ENCODE measurements around the gene DAPK2.

DAPK2 gene

DNA sequence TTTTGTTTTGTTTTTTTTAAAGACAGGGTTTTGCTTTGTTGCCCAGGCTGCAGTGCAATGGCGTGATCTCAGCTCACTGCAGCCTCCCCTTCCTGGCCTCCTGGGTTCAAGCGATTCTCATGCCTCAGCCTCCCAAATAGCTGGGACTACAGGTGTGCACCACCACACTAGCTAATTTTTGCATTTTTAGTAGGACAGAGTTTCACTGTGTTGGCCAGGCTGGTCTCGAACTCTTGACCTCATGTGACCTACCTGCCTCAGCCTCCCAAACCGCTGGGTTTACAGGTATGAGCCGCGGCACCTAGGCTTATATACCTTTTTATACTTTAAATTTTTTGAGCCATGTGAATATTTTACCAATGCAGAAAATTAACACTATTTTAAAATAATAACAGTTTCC is 155.7 kb downstream of the DAPK2 start:
- no peak for DNase-seq

DNA sequence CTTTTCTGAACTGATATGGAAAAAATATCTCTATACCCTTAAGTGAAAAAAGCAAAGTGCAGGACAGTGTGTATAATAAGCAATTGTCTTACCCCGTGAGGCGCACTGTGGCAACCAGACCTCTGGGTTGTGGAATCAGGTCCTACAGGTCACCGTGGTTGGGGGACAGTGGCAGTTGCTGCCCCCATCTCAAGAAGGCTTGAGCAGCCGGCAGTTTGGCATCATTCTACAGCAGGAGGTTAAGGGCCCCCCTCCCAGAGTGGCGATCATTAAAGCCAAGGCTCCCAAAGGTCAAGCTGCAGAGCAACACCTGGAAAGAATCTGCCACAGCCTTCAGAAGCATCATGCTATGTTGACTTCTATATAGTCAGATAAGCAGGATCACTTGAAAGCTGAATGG is 156.5 kb downstream of the DAPK2 start:
- DNase-seq: no peak

DNA sequence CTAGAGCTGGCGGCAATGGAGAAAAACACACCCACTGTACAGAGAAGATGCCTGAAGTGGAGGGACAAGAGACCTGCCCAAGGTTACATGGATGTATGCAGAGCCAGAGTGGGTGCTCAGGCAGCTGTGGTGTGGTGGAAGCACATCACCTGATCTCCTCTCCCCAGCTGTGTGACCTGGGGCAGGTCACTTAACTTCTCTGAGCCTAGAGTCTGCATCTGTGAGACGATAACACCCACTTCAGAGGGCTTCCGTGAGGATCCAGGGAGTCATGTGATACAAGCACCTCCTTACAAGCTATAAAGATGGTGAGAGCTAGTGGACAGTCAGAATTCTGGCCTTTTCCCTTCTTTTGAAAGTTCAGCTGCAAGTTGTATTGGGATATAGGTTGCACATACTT is 157.5 kb downstream of the DAPK2 start:
- DNase-seq: no peak

DNA sequence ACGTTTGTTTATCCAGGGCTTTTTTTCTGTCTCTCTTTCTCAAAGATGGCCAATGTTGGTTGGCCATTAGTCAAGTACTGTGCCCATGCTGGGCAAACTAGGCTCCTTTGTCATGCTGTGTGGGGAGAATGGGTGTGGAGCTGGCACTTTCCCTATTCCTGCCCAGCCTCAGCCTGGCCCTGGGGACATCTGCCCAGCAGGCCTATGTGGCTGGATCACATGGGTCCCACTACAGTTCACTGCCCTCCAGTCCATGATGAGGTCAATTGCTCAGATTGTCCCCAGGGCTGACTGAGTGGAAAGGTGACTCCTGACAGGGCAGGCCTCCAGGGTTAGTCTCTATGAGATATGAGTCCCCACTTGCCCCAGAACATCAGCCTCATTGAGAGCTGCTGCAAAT is 158.1 kb downstream of the DAPK2 start:
- DNase-seq: no peak

DNA sequence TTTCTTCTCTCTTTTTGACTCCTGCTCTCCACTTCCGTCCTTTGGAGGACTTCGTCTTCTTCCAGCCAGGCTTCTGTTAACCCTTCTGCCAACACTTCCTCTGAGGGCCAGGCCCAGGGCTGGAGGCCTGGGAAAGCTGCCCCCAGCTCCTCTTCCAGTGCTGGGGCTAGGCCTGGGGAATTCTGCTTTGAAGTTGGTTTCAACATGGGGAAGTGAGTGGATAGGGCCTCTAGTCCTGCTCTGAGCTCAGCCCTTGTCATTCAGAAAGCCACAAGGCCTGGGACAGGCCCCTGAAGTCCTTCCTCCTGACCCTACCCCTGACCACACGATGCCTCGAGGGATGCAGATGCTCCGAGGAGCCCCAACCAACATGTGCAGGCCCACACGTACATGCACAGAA is 158.7 kb downstream of the DAPK2 start:
- no peak for DNase-seq

DNA sequence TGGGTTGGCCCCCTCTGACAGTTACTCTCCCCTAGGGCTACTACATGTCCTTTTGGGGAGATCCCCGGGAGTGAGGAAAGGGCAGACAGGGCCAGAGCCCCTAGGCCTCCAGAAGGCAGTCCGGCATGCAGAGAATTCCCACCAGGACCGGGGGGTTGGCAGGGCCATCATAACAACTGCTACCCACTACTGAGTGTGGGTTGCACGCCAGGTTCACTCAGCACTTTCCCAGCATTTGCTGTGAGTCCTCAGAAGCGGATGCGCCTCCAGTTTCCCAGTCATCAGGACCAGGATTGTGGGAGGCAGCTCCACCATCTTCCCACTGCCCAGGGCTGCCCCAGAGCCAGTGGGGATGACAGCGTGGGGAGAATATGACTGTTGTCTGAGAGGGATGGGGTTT is 161.3 kb downstream of the DAPK2 start:
- DNase-seq: no peak

DNA sequence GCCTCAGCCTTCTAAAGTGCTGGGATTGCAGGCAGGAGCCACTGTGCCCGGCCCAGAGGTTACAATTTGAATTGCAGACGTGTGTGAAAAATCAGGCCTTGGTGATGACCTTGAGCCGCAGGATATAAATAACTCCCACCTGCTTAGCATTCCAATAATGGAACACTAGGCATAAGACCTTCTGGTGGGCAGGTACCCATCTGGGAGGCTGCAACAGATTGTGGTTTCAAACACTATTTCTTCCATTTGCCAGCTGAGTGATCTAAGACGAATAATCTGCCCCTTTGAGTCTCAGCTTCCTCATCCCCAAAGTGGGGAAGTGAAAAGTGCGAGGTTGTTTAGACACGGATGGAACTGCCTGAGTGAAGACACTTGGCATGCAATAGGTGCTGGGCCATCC is 164.9 kb downstream of the DAPK2 start:
- no peak for DNase-seq

DNA sequence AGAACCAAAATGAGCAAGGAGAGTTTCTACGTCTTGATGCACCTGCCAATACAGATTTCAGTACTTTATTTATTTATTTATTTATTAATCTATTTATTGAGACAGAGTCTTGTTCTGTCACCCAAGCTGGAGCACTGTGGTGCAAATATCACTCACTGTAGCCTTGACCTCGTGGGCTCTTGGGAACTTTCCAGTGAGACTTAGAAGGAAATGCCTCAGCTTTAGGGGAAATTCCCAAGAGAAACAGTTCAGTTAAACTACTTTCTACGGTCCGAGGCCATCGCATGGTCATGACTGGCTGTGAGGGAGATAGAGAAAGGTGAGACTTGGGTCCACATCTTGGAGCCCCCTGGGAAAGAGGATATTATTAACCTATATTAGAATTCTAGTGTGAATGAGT is 165.5 kb downstream of the DAPK2 start:
- DNase-seq: no peak

DNA sequence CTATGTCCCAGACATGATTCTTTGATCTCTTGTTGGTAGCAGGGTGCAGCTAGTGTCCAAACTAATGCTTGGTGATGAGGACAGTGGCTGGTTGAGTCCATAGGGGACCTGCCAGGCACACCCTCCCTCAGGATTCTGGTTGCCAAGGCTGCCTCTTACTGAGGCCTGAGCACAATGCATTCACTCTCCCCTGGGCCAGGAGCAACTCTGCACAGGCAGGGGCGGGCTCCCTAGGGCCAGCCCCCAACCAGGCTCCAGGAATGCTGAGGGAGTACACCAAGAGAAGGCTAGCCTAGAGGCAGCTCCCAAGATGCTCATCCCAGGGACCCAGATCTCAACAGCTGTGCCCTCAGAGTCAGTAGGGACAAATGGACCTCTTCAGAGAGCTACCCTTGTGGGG is 166.3 kb downstream of the DAPK2 start:
- DNase-seq: no peak

DNA sequence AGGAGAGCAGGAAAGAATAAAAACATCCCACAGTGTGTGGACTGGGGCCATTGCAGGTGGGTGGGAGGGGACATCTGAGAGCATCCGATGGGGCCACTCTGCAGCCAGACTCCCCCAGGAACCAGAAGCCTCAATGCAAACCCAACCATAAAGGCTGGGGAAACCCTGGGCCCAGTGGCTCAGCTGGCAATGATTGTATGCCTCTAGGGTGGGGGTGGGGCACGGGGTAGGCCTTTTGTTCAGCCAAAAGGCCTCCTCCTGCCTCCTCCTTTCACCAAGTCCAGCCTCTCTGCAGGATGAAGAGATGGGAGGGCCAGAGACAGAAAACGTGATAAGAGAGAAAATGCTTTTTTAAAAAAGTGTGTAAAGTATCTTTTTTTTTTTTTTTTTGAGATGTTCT is 167.1 kb downstream of the DAPK2 start:
- DNase-seq: no peak

DNA sequence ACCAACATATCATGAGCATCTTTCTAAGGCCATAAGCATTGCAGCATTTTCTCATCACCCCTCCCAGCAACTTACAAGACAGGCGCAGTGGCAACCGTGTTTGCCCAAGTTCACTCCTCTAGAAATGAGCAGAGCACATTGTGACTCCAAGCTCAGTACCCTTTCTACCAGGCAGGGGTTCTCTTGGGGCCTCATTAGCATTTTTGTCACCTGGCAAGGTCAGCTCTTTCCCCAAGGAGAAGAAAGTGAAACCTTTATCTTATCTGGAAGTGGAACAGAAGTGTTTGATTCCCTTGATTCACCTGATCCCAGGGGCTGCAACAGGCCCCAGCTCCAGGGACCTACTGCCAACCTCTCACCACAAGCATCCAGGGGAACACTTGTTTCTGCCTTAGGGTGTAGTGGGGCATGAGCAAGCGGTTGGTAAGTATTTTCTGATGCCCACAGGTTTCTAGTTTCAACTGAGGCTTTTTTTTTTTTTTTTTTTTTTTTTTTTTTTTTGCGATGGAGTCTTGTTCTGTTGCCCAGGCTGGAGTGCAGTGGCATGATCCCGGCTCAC is 168.5 kb downstream of the DAPK2 start:
- no peak for DNase-seq

DNA sequence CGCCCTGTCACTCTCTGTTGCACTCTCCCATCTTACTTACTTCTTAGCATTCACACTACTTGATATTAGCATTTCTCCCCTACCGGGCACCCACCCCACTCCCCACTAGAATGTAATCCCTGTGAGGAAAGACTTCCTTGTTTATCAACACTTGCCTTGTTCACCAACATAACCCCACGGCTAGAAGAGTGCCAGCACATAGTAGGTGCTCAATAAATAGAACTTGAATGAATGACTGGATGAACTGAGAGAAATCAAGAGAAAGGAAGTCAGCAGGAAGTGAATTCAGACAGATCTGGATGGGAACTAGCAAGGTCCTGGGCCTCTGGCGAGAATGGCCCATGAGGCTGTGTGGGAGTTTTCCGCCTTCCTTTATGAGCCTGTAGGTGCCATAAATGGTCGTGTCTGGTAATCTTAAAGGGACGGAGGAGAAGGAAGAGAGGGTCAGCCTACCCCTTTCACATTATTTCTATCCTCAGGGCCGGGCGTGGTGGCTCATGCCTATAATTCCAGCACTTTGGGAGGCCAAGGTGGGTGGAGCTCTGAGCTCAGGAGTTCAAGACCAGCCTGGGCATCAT is 170.1 kb downstream of the DAPK2 start:
- no peak for DNase-seq

DNA sequence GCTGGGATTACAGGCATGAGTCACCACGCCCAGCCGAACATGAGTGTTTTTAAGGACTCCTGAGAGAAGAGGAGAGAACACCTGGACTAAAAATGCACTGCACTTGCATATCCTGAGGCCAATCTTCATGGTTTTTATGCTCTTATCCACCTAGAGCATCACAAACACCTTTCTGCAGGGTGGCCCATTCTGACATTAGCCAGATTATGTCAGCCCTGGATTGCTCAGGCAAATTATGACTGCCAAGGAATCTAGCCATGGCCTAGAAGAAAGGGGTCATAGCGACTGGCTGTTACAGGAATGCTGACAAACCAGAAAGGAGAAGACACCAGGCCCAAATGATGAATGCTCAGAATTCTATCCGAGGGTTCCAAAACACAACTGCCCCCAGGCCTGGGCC is 171.7 kb downstream of the DAPK2 start:
- DNase-seq: no peak

DNA sequence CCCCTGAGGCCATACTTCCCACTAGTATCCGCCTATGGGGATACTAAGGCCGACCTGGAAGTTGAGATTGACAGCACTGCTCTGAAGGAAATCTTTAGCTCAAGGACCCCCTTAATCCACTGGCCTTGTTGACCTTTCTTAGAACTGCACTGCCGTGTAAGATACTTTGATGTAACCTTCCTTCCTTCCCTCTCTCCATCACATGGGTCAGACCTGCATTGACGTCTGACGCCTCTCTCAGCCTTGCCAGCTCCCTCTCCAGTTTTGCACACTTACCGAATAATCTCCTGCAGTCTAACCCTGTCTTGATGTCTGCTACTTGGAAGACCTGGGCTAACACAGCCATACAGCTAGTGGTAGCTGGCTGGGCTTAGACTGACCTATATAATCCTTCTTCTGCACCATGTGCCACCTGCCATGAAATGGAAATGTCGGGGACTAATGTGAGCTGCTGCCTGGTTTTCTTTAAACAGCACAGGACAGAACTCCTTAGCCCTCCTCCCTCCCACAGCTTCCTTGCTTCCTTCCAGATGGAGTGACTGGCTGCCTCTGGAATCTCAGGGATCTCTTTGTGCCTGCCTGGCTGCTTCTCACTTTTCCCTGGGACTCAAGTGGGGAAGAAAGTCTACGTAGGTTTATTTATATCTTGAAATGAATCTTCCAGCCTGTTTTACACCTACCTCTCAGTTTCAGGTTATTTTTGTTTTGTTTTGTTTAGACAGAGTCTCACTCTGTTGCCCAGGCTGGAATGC is 173.3 kb downstream of the DAPK2 start:
- DNase-seq: no peak

DNA sequence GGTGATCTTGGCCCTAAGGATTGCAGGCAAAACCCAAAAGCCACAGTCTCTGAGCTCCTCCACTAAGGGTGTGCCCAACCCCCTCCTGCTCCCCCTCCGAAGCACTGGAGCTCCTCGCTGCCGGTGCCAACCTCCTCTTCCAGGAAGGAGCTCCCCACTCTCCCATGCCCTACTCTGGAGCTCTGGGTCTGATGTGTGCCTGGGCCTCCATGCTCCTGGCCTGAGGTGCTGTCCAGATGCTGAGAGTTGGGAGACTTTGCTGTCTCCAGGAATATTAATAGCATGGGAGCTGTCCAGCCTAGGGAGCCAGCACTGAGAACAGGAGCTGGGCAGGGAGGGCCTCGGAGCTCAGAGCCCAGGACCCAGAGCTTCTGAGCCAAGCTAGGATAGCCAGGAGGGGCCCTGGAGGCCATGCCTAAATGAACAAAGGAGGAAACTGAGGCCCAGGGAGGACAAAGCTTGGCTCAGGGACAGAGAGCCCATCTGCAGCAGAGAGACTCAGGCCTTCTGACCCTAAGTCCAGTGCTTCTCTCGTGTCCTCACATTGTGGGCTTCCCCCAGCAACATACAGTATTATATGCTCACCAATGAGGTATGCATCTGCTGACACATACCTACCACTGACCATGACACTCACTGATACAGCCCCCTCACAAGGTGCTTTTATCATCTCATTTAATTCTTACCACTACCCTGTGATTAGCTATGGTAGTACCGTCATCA is 175.6 kb downstream of the DAPK2 start:
- DNase-seq: no peak

DNA sequence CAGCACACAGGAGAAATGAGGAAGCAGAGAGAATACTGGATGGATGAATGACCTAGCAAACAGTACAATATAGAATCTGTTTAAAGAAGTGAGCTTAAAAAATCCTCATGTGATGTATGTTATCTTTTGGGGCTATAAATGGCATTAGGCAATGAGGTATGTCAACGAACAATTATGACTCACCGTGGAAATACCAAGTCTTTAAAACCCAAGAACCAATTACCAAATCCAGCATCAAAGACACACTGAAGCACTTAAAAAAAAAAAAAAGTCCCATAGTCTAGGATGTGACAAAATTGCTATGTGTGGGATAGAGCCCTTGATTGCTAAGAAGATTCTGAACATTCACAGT is 176.3 kb downstream of the DAPK2 start:
- DNase-seq: no peak

DNA sequence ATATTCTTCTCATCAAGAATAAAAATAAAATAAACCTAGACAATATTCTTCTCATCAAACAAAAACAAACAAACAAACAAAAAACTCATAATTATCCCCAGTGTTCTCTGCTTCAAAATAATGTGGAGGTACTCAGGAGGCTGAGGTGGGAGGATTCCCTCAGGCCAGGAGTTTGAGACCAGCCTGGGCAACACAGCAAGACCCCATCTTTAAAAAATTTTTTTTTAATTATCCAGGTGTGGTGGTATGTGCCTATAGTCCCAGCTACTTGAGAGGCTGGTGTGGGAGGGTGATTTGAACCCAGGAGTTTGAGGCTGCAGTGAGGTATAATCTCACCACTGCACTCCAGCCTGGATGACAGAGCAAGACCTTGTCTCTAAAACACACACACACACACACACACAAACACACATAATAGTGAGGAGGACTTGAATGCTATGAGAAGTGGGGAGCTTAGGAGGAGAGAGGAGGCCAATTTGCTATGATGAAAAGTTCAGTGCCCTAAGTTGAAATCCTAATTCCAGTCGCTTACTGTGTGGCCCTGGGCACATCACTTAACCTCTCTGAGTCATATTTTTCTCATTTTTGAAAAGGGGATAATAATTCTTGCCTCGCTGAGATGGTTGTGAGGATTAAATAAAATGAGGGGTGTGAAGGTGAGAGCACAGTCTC is 176.8 kb downstream of the DAPK2 start:
- DNase-seq: no peak

DNA sequence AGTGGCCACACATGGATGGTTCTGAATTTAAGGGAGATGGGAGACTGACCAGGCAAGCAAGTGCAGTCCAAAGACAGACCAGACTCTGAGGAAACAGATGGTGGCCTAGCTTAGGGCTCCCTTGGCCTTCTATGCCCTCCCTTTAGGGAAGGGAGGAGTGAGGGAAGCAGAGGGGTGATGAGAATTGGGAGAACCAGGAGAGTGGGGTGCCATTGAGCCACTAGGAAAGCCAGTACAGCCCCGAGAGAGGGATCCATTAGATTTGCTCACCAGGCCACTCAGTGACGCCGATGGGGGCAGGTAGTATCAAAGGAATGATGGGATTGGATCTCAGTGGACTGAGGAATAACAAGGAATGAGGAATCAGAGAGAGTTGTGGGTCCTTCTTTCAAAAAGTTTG is 182.1 kb downstream of the DAPK2 start:
- no peak for DNase-seq

DNA sequence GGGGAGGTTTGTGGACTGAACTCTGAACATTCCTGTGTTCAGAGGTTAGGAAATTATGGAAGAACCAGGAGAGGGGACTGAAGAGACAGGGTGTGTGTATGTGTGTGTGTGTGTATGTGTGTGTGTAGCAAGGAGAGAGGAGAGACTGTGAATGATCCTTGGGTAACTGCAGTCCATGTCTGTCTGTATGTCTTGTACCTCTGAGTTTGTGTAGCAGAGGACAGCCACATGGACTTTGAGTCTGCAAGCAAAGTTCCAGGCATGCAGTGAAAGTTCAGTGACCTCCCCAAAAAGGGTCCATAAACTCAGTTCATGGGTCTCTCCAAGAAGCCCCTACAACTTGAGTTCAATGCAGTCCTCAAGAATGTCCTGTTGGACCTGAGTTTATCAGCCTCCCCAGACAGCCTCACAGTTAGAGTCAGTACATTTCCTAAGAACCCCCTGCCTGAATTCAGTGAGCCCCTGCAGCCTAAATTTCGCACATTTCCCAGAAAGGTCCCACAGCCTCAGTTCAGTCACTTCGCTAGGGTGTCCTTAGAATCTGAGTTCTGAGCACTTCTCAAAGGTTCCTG is 184.3 kb downstream of the DAPK2 start:
- DNase-seq: no peak

DNA sequence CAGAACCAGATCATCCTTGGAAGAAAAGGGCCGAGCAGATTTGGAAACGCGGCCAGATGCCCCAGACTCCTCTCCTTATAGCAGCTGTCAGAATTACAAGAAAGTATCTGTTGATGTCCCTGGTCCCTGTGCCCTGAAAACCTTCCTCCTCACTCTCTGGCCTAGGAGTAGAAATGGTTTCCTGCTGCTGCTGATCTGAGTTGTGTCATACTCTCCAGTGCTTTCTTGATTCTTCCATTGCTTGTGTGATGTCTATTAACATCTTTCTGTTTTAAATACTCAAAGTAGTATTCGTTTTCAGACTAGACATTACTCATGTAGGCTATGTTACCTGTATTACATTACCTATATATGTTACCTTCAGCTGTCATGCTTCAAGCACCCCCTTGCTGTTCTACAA is 185.7 kb downstream of the DAPK2 start:
- no peak for DNase-seq

DNA sequence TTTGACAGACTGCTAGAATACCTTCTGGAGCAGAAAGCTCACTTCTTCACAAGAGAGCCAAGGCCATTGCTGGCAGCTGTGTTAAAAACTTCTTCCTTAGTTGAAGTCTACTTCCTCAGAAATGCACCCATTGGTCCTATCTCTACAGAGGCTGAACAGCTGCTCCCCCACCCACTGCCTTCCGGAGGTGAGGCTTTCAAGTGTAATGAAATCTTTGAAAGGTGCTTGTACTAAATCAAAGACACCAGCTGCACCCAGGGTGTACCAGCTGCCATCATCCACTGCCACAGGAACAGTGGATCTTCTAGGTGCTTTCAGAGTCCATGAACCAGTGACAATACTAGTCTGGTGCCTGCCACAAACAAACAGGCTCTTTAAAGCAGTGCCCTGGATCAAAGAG is 186.1 kb downstream of the DAPK2 start:
- DNase-seq: no peak

DNA sequence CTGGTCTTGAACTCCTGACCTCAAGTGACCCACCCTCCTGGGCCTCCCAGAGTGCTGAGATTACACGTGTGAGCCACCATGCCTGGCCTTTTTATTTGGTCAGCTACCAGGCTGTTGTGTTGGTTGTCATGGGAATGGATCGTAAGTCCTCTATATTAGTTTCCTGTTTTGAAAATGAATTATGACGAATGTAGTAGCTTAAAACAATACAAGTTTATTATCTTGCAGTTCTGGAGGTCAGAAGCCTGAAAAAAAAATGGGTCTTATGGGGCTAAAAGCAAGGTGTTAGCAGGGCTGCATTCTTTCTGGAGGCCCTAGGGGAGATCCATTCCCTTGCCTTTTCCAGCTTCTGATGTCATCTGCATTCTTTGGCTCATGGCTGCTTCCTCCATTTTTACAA is 187.4 kb downstream of the DAPK2 start:
- DNase-seq: no peak

DNA sequence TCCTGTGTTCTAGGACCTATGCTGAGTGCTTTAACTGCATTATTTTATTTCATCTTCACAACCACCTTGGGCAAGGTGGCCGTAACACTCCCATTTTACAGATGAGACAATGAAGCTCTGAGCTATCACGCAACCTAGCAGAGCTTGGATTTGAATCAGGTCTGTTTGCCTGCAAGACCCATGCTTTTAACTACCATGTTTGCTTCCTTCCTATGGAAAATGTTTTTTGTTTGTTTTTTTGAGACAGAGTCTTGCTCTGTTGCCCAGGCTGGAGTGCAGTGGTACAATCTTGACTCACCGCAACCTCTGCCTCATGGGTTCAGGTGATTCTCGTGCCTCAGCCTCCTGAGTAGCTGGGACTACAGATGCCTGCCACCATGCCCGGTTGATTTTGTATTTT is 187.8 kb downstream of the DAPK2 start:
- DNase-seq: no peak
